ENCODE measurements around the gene RGS6. TPM values are rescaled to one million over a fixed set of nuclear protein-coding genes. Genes with fewer than 3 reads are reported as not detected.

Gene RGS6
- total RNA-seq, 1 donor from 2014 or later, result 0.34 TPM

- Mint-ChIP-seq H3K4me1 (ENCODE audit: low read depth, unreplicated experiment) (peaks cover 9% of the 10 kb centered on the region), H3K36me3 (ENCODE audit: low read depth, unreplicated experiment) (no peaks in the 10 kb centered on the region), H3K27me3 (ENCODE audit: low read depth, unreplicated experiment) (no peaks in the 10 kb centered on the region), H3K9me3 (ENCODE audit: unreplicated experiment) (peaks cover 4% of the 10 kb centered on the region), H3K27ac (ENCODE audit: unreplicated experiment) (no peak overlapping the region), H3K4me3 (ENCODE audit: unreplicated experiment) (no peak overlapping the region)
- no peaks in the 10 kb centered on the region for H3K79me2 ChIP-seq (ENCODE audit: insufficient read depth, low read length)
- no peak overlapping the region for H3K4me3 ChIP-seq (ENCODE audit: insufficient read depth, low read depth, low read length)
- no peaks in the 10 kb centered on the region for H3K36me3 ChIP-seq (ENCODE audit: insufficient read depth, low read length)
- no peak overlapping the region for H2AFZ ChIP-seq (ENCODE audit: low read depth, low read length)
- H3K27me3 ChIP-seq (ENCODE audit: insufficient read depth, low read length), result no peaks in the 10 kb centered on the region
- no peak for TF ChIP-seq EZH2 (IDR thresholded peaks at IDR 0.05; ENCODE audit: insufficient read depth, low read length)
- no peak for TF ChIP-seq CTCF (IDR thresholded peaks at IDR 0.05; ENCODE audit: insufficient read depth, low read depth, low read length)
- no peaks in the 10 kb centered on the region for H3K4me1 ChIP-seq (ENCODE audit: insufficient read depth, low read length)
- H3K9ac ChIP-seq (ENCODE audit: low read length), result no peak overlapping the region
- DNase-seq (ENCODE audit: low read depth) (no peak), FAIRE-seq (no peak)
- no peak overlapping the region for H3K4me2 ChIP-seq (ENCODE audit: low read length)
- no peak overlapping the region for H3K27ac ChIP-seq (ENCODE audit: low read depth, low read length)
- H3K9me3 ChIP-seq (ENCODE audit: insufficient read depth, low read depth, low read length), result no peaks in the 10 kb centered on the region
- H4K20me1 ChIP-seq (ENCODE audit: insufficient read depth, low read length), result no peaks in the 10 kb centered on the region
Measured at GRCh38 chr14:72164420-72165228, 232.4 kb downstream of the RGS6 start.

GRCh38 chr14:72165229-72165698 lies 233.0 kb downstream of the RGS6 start:
- H3K4me1 ChIP-seq (ENCODE audit: insufficient read depth, low read length), result no peaks in the 10 kb centered on the region
- H3K79me2 ChIP-seq (ENCODE audit: insufficient read depth, low read length), result no peaks in the 10 kb centered on the region
- H3K27ac ChIP-seq (ENCODE audit: low read depth, low read length), result no peak overlapping the region
- no peaks in the 10 kb centered on the region for H3K36me3 Mint-ChIP-seq (ENCODE audit: low read depth, unreplicated experiment)
- H3K27ac Mint-ChIP-seq (ENCODE audit: unreplicated experiment), result no peak overlapping the region
- H3K4me3 ChIP-seq (ENCODE audit: insufficient read depth, low read depth, low read length), result no peak overlapping the region
- no peaks in the 10 kb centered on the region for H3K27me3 Mint-ChIP-seq (ENCODE audit: low read depth, unreplicated experiment)
- no peak overlapping the region for H3K4me3 Mint-ChIP-seq (ENCODE audit: unreplicated experiment)
- H3K9me3 Mint-ChIP-seq (ENCODE audit: unreplicated experiment), result peaks cover 4% of the 10 kb centered on the region
- no peaks in the 10 kb centered on the region for H3K9me3 ChIP-seq (ENCODE audit: insufficient read depth, low read depth, low read length)
- FAIRE-seq (no peak), DNase-seq (ENCODE audit: low read depth) (no peak)
- no peaks in the 10 kb centered on the region for H3K27me3 ChIP-seq (ENCODE audit: insufficient read depth, low read length)
- H3K36me3 ChIP-seq (ENCODE audit: insufficient read depth, low read length), result no peaks in the 10 kb centered on the region
- no peak overlapping the region for H3K9ac ChIP-seq (ENCODE audit: low read length)
- H4K20me1 ChIP-seq (ENCODE audit: insufficient read depth, low read length), result no peaks in the 10 kb centered on the region
- H2AFZ ChIP-seq (ENCODE audit: low read depth, low read length), result no peak overlapping the region
- peaks cover 9% of the 10 kb centered on the region for H3K4me1 Mint-ChIP-seq (ENCODE audit: low read depth, unreplicated experiment)
- TF ChIP-seq CTCF (IDR thresholded peaks at IDR 0.05; ENCODE audit: insufficient read depth, low read depth, low read length) (no peak), EZH2 (IDR thresholded peaks at IDR 0.05; ENCODE audit: insufficient read depth, low read length) (no peak)
- no peak overlapping the region for H3K4me2 ChIP-seq (ENCODE audit: low read length)

DNA sequence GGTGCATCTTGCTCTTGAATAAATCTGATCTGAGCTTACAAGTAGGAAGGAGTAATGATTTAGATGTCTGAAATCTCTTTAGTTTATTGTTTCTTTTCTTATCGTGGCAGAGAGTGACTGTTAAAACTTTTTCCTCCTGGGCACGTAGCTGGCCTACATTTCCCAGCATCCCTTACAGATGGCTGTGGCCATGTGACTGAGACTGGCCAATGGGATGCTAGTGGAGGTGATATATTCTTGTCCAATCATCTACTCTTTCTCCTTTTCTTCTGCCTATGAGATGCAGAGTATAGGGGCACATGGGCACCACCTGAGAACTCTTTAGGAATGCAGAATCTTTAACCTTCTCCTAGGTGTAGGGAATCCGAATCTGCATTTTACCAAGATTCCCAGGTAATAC lies 237.3 kb downstream of the RGS6 start:
- no peaks in the 10 kb centered on the region for H3K36me3 ChIP-seq (ENCODE audit: insufficient read depth, low read length)
- no peaks in the 10 kb centered on the region for H3K27me3 ChIP-seq (ENCODE audit: insufficient read depth, low read length)
- no peaks in the 10 kb centered on the region for H3K79me2 ChIP-seq (ENCODE audit: insufficient read depth, low read length)
- peaks cover 4% of the 10 kb centered on the region for H3K9me3 Mint-ChIP-seq (ENCODE audit: unreplicated experiment)
- no peak overlapping the region for H3K9ac ChIP-seq (ENCODE audit: low read length)
- FAIRE-seq (no peak), DNase-seq (ENCODE audit: low read depth) (no peak)
- TF ChIP-seq CTCF (IDR thresholded peaks at IDR 0.05; ENCODE audit: insufficient read depth, low read depth, low read length), result no peak
- TF ChIP-seq EZH2 (IDR thresholded peaks at IDR 0.05; ENCODE audit: insufficient read depth, low read length), result no peak
- H3K27ac ChIP-seq (ENCODE audit: low read depth, low read length), result no peak overlapping the region
- H3K27ac Mint-ChIP-seq (ENCODE audit: unreplicated experiment), result no peak overlapping the region
- no peaks in the 10 kb centered on the region for H3K9me3 ChIP-seq (ENCODE audit: insufficient read depth, low read depth, low read length)
- H2AFZ ChIP-seq (ENCODE audit: low read depth, low read length), result no peak overlapping the region
- no peaks in the 10 kb centered on the region for H3K4me1 ChIP-seq (ENCODE audit: insufficient read depth, low read length)
- H3K4me3 ChIP-seq (ENCODE audit: insufficient read depth, low read depth, low read length), result no peak overlapping the region
- H3K4me3 Mint-ChIP-seq (ENCODE audit: unreplicated experiment), result no peak overlapping the region
- peaks cover under 1% of the 10 kb centered on the region for H3K4me1 Mint-ChIP-seq (ENCODE audit: low read depth, unreplicated experiment)
- H3K4me2 ChIP-seq (ENCODE audit: low read length), result no peak overlapping the region
- no peaks in the 10 kb centered on the region for H3K27me3 Mint-ChIP-seq (ENCODE audit: low read depth, unreplicated experiment)
- H4K20me1 ChIP-seq (ENCODE audit: insufficient read depth, low read length), result no peaks in the 10 kb centered on the region
- no peaks in the 10 kb centered on the region for H3K36me3 Mint-ChIP-seq (ENCODE audit: low read depth, unreplicated experiment)

Measured in astrocyte (in vitro differentiated cells and primary cell).